C1 segment of cervical spinal cord (tissue), 14 donors: ENCODE data around the gene KLF16.

Experiments
- DNase-seq, 14 donors: peaks; one replicate each; lab custom pipeline; 2025; lab: John Stamatoyannopoulos, UW

Gene KLF16

DNA sequence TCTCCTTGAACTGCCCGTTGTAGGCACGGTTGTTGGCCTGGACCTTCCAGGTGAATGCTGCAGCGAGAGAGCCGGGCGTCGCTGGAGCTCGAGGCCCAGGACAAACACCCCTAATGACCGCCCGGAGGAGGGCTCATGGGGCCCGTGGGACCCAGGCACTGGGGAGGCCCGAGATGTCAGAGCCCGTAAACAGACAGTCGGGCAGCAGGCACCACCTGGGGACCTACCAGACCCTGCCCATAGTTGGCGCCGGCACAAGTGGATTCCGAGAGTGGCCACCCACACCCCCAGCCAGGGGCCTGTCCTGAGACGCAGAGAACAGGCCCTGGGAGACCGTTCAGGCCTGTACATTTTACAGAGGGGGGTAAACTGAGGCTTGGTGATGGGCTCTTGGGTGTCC, 53.7 kb downstream of the KLF16 start:
- DNase-seq, result no peak

DNA sequence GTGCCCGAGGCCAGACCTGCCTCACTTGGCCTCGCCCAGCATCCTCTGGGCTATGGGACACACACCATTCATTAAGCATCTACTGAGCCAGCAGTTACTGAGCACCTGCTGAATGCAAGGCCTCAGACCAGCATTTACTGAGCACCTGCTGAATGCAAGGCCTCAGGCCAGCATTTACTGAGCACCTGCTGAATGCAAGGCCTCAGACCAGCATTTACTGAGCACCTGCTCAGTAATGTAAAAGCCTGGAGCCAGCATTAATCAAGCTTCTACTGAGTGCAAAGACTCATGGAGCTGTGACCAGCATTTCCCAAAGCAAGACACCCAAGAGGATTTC, 55.0 kb downstream of the KLF16 start:
- no peak for DNase-seq

- DNase-seq, result no peak
Observed at GRCh38 chr19:1807695-1808394, 55.5 kb downstream of the KLF16 start.

- no peak for DNase-seq
Observed at GRCh38 chr19:1807030-1807694, 56.2 kb downstream of the KLF16 start.

DNA sequence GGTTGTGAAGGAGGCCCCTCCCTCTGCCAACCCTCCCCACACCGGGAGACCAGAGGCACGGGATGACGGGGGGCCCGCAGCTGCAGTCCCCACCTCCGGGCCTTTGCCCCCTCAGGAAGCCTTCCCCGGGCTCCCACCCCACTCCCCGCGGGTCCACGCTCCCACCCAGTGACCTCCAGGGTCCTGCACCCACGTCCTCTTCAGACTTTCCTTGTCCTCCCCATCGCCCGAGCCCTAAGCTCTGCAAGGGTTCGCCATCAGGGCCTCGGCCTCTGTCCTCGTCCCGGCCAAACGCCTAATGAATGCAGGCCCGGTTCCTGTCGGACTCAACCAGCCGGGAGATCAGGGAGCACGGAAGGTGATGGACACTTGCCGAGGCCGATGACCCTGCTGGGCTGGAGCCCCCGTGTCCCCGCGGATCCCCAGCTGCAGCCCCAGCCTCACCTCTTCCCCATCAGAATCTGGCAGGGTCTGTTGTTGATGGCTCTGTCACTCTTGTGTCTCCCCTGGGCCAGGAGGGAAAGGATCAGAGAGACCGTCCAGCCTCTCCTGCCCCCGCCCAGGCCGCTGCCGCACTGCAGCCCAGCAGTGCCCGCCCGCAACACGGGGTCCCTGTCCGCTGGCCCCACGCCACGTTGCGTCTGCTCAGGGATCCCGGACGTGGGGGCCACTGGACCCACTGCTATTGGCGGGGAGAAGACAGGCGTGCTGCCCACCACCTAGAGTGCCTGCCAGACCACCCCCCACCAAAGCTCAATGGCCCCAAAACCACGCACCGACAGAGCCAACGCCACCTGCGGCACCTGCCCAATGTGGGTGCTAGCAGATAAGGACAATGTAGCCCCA, 57.0 kb downstream of the KLF16 start:
- DNase-seq, result no peak

DNA sequence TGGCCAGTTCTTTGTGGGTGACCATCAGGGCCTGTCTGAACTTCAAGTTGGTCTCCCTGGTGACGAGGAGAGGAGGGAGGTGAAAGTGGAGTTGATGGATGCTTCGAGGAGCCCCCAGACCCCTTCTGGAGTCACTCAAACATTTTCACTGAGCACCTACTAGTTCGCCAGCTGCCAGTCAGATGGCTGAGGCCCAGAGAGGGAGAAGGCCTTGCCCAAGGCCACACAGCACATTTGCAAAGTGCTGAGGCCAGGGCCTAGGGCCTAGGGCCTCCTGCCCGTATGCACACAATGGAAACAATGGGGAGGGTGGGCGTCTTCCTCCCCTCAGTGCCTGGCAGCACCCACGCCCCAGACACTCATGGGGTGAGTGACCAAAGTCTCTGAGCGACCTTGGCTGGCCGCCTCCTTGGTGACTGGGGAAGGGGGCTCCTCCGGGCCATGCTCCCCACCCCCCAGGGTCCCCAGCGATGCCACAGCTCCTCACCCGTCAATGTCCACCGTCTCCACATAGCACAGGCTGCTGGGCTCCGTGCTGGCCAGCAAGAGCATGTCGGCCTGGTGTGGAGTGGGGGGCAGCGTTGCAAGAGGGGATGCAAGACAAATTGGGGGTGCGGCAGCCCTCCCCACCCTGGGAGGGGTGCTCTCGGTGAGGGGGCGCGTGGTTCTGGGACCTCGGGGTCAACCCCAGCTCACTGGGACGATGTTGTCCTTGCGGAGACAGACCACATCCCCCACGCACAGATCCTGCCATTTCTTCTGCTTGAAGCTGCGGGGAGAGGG, 57.8 kb downstream of the KLF16 start:
- DNase-seq, result no peak

DNA sequence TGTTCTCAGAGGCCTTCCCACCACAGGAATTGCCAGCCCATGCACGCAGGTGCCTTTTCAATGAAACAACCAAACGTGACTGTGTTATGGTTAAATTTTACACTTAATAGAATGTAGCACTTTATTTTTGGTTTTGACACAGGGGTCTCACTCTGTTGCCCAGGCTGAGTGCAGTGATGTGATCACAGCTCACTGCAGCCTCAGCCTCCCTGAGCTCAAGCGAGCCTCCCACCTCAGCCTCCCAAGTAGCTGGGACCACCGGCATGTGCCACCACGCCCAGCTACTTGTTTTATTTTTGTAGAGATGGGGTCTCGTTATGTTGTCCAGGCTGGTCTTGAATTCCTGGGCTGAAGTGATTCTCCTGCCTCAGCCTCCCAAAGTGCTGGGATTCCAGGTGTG, 58.5 kb downstream of the KLF16 start:
- no peak for DNase-seq
